HG03175 (cell line): Measurements from ENCODE around the gene UBE2Q2.
"Not testable (repeated sequence)": the region's sequence is repeated elsewhere in the genome, so short reads cannot be mapped to it uniquely, and the experiment has no call there.

ENCODE experiments used
- ATAC-seq: cut with Tn5 transposase; IDR thresholded peaks from one replicate; pipeline ENCODE4 v1.9.1; 2021; ENCODE audit warnings: mild to moderate bottlenecking, moderate library complexity; ENCODE audit not compliant: unreplicated experiment

UBE2Q2 gene

GRCh38 chr15:75842722-75843677 lies at the start of gene UBE2Q2:
Gene UBE2Q2, plus strand, starts transcription at chr15:75843447. Its CDS starts 220 bp downstream, at chr15:75843667.
- peak; percentile 53 for ATAC-seq

- ATAC-seq = no peak
Measured at GRCh38 chr15:75796321-75796720, 46.9 kb upstream of the UBE2Q2 start.

- ATAC-seq = not testable (repeated sequence)
Measured at GRCh38 chr15:75797146-75797545, 46.1 kb upstream of the UBE2Q2 start.

- ATAC-seq = no peak
Measured at GRCh38 chr15:75799190-75799589, 44.1 kb upstream of the UBE2Q2 start.

GRCh38 chr15:75800409-75800808 lies 42.8 kb upstream of the UBE2Q2 start:
- ATAC-seq = not testable (repeated sequence)

- peak; percentile 92 for ATAC-seq
Measured at GRCh38 chr15:75801859-75802593, 41.2 kb upstream of the UBE2Q2 start.

- ATAC-seq = not testable (repeated sequence)
Measured at GRCh38 chr15:75807486-75807885, 35.8 kb upstream of the UBE2Q2 start.

GRCh38 chr15:75808009-75808408 lies 35.2 kb upstream of the UBE2Q2 start:
- ATAC-seq = not testable (repeated sequence)

- no peak for ATAC-seq
Measured at GRCh38 chr15:75808563-75808962, 34.7 kb upstream of the UBE2Q2 start.

- no peak for ATAC-seq
Measured at GRCh38 chr15:75809986-75810750, 33.1 kb upstream of the UBE2Q2 start.

GRCh38 chr15:75810874-75811498 lies 32.3 kb upstream of the UBE2Q2 start:
- ATAC-seq = no peak

GRCh38 chr15:75811626-75812025 lies 31.6 kb upstream of the UBE2Q2 start:
- ATAC-seq = no peak

- ATAC-seq = no peak
Measured at GRCh38 chr15:75814794-75815193, 28.5 kb upstream of the UBE2Q2 start.

- ATAC-seq = no peak
Measured at GRCh38 chr15:75815811-75816719, 27.2 kb upstream of the UBE2Q2 start.

- no peak for ATAC-seq
Measured at GRCh38 chr15:75817138-75817935, 25.9 kb upstream of the UBE2Q2 start.

GRCh38 chr15:75820206-75820605 lies 23.0 kb upstream of the UBE2Q2 start:
- no peak for ATAC-seq

- no peak for ATAC-seq
Measured at GRCh38 chr15:75821786-75822345, 21.4 kb upstream of the UBE2Q2 start.

GRCh38 chr15:75822685-75823278 lies 20.5 kb upstream of the UBE2Q2 start:
- ATAC-seq = no peak
